Neural progenitor cell (in vitro differentiated cells): ENCODE measurements around the gene CD1D. TPM values are rescaled to one million over a fixed set of nuclear protein-coding genes. Genes with fewer than 3 reads are reported as not detected.

Experiments used
- DNase-seq: peaks from one replicate; pipeline ENCODE4 v3.0.0-alpha.2; 2016; ENCODE audit warnings: low spot score
- H2AFZ ChIP-seq: fragments of 200-600 bp; sonication (generic); replicated peaks from 2 replicates; pipeline ENCODE4 v1.6.1; 2016; ENCODE audit warnings: antibody characterized with exemption
- H3F3A ChIP-seq: fragments of 200-600 bp; sonication (generic); 2 replicates; pipeline ENCODE4 v1.6.1; 2016; ENCODE audit warnings: antibody characterized with exemption, low read depth
- H3K27ac ChIP-seq: fragments of 200-600 bp; sonication (generic); 2 replicates; pipeline ENCODE4 v1.5.1; 2016; ENCODE audit warnings: mild to moderate bottlenecking
- H3K27me3 ChIP-seq: fragments of 200-600 bp; sonication (generic); 2 replicates; pipeline ENCODE4 v1.6.1; 2016; ENCODE audit warnings: mild to moderate bottlenecking, moderate library complexity
- H3K36me3 ChIP-seq: fragments of 200-600 bp; sonication (generic); 2 replicates; pipeline ENCODE4 v1.5.1; 2016
- H3K4me1 ChIP-seq: fragments of 200-600 bp; sonication (generic); 2 replicates; pipeline ENCODE4 v1.6.1; 2016; ENCODE audit warnings: mixed run types
- H3K4me2 ChIP-seq: fragments of 200-600 bp; sonication (generic); 2 replicates; pipeline ENCODE4 v1.6.1; 2016
- H3K4me3 ChIP-seq: fragments of 200-600 bp; sonication (generic); 2 replicates; pipeline ENCODE4 v1.5.1; 2016
- H3K79me2 ChIP-seq: fragments of 200-600 bp; sonication (generic); 2 replicates; pipeline ENCODE4 v1.6.1; 2016; ENCODE audit warnings: low read depth
- H3K9ac ChIP-seq: fragments of 200-600 bp; sonication (generic); 2 replicates; pipeline ENCODE4 v1.6.1; 2016
- H3K9me3 ChIP-seq: fragments of 200-600 bp; sonication (generic); 2 replicates; pipeline ENCODE4 v1.5.1; 2016; ENCODE audit warnings: low read depth
- H4K20me1 ChIP-seq: fragments of 200-600 bp; sonication (generic); 2 replicates; pipeline ENCODE4 v1.6.1; 2016; ENCODE audit warnings: low read depth
- H3K27ac Mint-ChIP-seq: 3 replicates; pipeline ENCODE4 v1.8.0; 2021; ENCODE audit warnings: mixed read lengths
- H3K27me3 Mint-ChIP-seq: 2 replicates; pipeline ENCODE4 v1.8.0; 2022; ENCODE audit warnings: low read depth, mild to moderate bottlenecking, inconsistent platforms, moderate library complexity, mixed read lengths; ENCODE audit not compliant: insufficient read depth
- H3K36me3 Mint-ChIP-seq: 3 replicates; pipeline ENCODE4 v1.8.0; 2021; ENCODE audit warnings: mixed read lengths
- H3K4me1 Mint-ChIP-seq: 3 replicates; pipeline ENCODE4 v1.8.0; 2021; ENCODE audit warnings: mixed read lengths
- H3K4me3 Mint-ChIP-seq: 3 replicates; pipeline ENCODE4 v1.8.0; 2021; ENCODE audit warnings: mild to moderate bottlenecking, moderate library complexity, mixed read lengths
- H3K9me3 Mint-ChIP-seq: 3 replicates; pipeline ENCODE4 v1.8.0; 2020; ENCODE audit warnings: mixed read lengths
- EZH2 ChIP-seq: fragments of 200-600 bp; sonication (generic); IDR thresholded peaks from 2 replicates; pipeline ENCODE4 v1.6.1; 2017; ENCODE audit warnings: antibody characterized with exemption, mild to moderate bottlenecking, moderate library complexity
- EZH2phosphoT487 ChIP-seq: fragments of 200-600 bp; sonication (generic); IDR thresholded peaks from 2 replicates; pipeline ENCODE4 v1.6.1; 2017; ENCODE audit warnings: antibody characterized with exemption
- total RNA-seq: library from RNA; depleted of rRNA; stranded (reverse); fragments of >200 nt; gene quantifications from 2 replicates; pipeline ENCODE4 v1.2.3, GENCODE V29; 2015; ENCODE audit warnings: low replicate concordance
- TF ChIP-seq, protein P1 (sequence below): fragments of 200-600 bp; sonication (generic); IDR thresholded peaks from 2 replicates; pipeline ENCODE4 v1.5.1; 2017; ENCODE audit warnings: antibody characterized with exemption, mild to moderate bottlenecking

Gene CD1D
- total RNA-seq, 1 donor from 2014 or later: not detected

DNA sequence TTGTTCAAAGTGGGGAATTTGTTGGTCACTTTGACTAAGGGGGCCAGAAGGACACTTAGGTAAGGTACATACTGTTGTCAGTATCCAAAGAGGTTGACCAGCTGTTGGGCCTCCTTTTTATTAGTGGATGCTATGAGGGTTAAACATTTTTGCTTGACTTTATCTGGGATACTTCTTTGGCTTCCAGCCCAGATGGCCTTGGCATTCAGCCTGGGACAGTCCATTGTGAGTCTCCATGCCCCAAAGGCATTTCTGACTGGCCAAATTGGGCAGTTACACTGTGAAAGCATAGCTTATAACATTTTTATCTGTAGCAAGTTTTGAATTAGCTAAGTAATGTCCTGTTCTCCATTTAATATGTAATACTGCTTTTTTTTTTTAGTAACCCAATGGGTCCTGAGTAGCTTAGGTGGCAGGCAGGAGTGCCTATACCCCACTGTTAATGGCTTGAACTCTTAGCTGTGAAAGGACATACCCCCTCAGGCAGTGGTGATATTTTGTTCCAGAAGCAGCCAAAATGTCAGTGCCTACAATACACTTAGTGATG, 35.4 kb upstream of the CD1D start:
- H3K36me3 Mint-ChIP-seq: no peaks in the 10 kb centered on the region
- no peaks in the 10 kb centered on the region for H4K20me1 ChIP-seq

DNA sequence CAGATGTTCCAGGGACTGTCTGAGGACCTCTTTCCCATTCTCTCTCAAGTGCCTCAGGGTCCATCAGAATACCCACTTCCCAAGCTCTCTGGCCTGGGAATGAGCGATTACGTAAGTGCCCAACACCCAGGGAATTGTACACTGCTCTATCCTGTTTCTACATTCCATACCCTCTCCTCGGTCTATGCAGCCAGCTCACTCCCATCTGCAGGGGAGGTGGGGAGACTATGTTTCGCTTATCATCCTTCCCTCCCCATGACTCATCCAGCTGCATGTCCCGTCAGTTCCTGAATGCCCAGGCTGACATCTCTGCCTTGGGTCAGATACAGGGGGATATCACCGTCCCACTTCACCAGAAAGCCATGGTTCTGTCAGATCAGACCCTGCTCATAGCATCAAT, 34.5 kb upstream of the CD1D start:
- H3K36me3 ChIP-seq: no peaks in the 10 kb centered on the region
- H3K27ac ChIP-seq: no peak overlapping the region
- Mint-ChIP-seq H3K4me3 (no peak overlapping the region), H3K27ac (no peak overlapping the region), H3K36me3 (no peaks in the 10 kb centered on the region), H3K27me3 (peaks cover 4% of the 10 kb centered on the region), H3K9me3 (peaks cover 3% of the 10 kb centered on the region), H3K4me1 (no peaks in the 10 kb centered on the region)
- H3K79me2 ChIP-seq: no peaks in the 10 kb centered on the region
- H3K4me3 ChIP-seq: no peak overlapping the region
- peaks cover 40% of the 10 kb centered on the region for H3K27me3 ChIP-seq
- H2AFZ ChIP-seq: no peak overlapping the region
- H4K20me1 ChIP-seq: no peaks in the 10 kb centered on the region
- H3K9ac ChIP-seq: no peak overlapping the region
- TF ChIP-seq EZH2 (no peak), EZH2phosphoT487 (no peak)
- TF ChIP-seq, protein P1, sequence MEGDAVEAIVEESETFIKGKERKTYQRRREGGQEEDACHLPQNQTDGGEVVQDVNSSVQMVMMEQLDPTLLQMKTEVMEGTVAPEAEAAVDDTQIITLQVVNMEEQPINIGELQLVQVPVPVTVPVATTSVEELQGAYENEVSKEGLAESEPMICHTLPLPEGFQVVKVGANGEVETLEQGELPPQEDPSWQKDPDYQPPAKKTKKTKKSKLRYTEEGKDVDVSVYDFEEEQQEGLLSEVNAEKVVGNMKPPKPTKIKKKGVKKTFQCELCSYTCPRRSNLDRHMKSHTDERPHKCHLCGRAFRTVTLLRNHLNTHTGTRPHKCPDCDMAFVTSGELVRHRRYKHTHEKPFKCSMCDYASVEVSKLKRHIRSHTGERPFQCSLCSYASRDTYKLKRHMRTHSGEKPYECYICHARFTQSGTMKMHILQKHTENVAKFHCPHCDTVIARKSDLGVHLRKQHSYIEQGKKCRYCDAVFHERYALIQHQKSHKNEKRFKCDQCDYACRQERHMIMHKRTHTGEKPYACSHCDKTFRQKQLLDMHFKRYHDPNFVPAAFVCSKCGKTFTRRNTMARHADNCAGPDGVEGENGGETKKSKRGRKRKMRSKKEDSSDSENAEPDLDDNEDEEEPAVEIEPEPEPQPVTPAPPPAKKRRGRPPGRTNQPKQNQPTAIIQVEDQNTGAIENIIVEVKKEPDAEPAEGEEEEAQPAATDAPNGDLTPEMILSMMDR: no peak
- DNase-seq: no peak
- no peaks in the 10 kb centered on the region for H3K9me3 ChIP-seq
- H3K4me1 ChIP-seq: no peaks in the 10 kb centered on the region
- H3F3A ChIP-seq: no peaks in the 10 kb centered on the region
- no peak overlapping the region for H3K4me2 ChIP-seq

More for the DNA sequence above, 35.4 kb upstream of the CD1D start:
- Histone ChIP-seq H2AFZ (no peak overlapping the region), H3K36me3 (no peaks in the 10 kb centered on the region), H3K79me2 (no peaks in the 10 kb centered on the region), H3K4me1 (no peaks in the 10 kb centered on the region), H3K27me3 (peaks cover 32% of the 10 kb centered on the region), H3K27ac (no peak overlapping the region), H3K9ac (no peak overlapping the region), H3K4me2 (no peak overlapping the region), H3K9me3 (no peaks in the 10 kb centered on the region), H3K4me3 (no peak overlapping the region), H3F3A (no peaks in the 10 kb centered on the region)
- Mint-ChIP-seq H3K27me3 (peaks cover 4% of the 10 kb centered on the region), H3K9me3 (peaks cover 3% of the 10 kb centered on the region), H3K4me1 (no peaks in the 10 kb centered on the region), H3K4me3 (no peak overlapping the region), H3K27ac (no peak overlapping the region)
- TF ChIP-seq, protein P1: no peak
- TF ChIP-seq EZH2: no peak
- no peak for TF ChIP-seq EZH2phosphoT487
- no peak for DNase-seq

DNA sequence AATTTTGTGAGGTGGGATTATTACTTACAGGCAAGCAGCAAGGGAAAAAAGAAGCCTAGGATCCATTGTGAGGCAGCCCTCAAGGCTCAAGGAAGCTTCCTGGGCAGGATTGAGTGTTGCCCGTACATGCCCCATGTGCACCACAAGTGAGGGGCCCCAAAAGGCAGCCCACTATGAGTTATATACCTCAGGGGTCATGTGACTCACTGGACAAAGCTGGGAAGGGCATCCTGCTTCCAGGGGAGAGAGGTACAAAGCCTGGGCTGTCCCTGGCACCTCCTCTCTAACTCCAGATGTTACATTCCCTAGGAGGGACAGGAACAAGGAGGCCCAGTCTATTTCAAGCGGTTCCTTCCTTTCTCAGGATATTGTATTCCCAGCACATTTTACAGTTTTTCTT, 34.0 kb upstream of the CD1D start:
- no peak overlapping the region for H3K4me3 Mint-ChIP-seq
- no peaks in the 10 kb centered on the region for H3K4me1 ChIP-seq
- H4K20me1 ChIP-seq: no peaks in the 10 kb centered on the region
- H3K4me3 ChIP-seq: no peak overlapping the region
- no peak for DNase-seq
- no peak overlapping the region for H3K9ac ChIP-seq
- H3K4me2 ChIP-seq: no peak overlapping the region
- H3K9me3 Mint-ChIP-seq: peaks cover 3% of the 10 kb centered on the region
- no peaks in the 10 kb centered on the region for H3K79me2 ChIP-seq
- H3K27ac Mint-ChIP-seq: no peak overlapping the region
- peaks cover 4% of the 10 kb centered on the region for H3K27me3 Mint-ChIP-seq
- no peaks in the 10 kb centered on the region for H3K4me1 Mint-ChIP-seq
- no peak overlapping the region for H3K27ac ChIP-seq
- H3F3A ChIP-seq: no peaks in the 10 kb centered on the region
- H3K9me3 ChIP-seq: no peaks in the 10 kb centered on the region
- H3K36me3 Mint-ChIP-seq: no peaks in the 10 kb centered on the region
- H3K36me3 ChIP-seq: no peaks in the 10 kb centered on the region
- no peak overlapping the region for H2AFZ ChIP-seq
- TF ChIP-seq, protein P1: no peak
- no peak for TF ChIP-seq EZH2
- TF ChIP-seq EZH2phosphoT487: no peak
- H3K27me3 ChIP-seq: peaks cover 45% of the 10 kb centered on the region
